GM12878 (cell line): ENCODE data around the gene DNAJB14.

Source experiments
- CHD4 ChIP-seq: fragments of 200-600 bp; sonication (generic); IDR thresholded peaks from 2 replicates; pipeline ENCODE4 v1.6.1; 2016; ENCODE audit warnings: mild to moderate bottlenecking
- CTCF ChIP-seq, 3 experiments: IDR thresholded peaks in 2 of 3; conservative IDR thresholded peaks in 1 of 3; 2 replicates each; pipeline ENCODE4 v1.5.1; 2011; ENCODE audit warnings: low read depth in 3 of 3, low read length in 3 of 3, mild to moderate bottlenecking in 3 of 3, control low read depth in 2 of 3, moderate library complexity in 2 of 3, inconsistent platforms in 1 of 3, mixed read lengths in 1 of 3; ENCODE audit not compliant: control insufficient read depth in 2 of 3, insufficient read depth in 1 of 3; ENCODE audit errors: extremely low read depth in 1 of 3
- EZH2 ChIP-seq: IDR thresholded peaks from 2 replicates; pipeline ENCODE4 v1.6.1; 2012; ENCODE audit warnings: low read depth, mild to moderate bottlenecking, control low read depth, inconsistent platforms, low read length, borderline replicate concordance; ENCODE audit not compliant: control insufficient read depth
- IKZF1 ChIP-seq: fragments of 450-650 bp; conservative IDR thresholded peaks from 2 replicates; pipeline ENCODE4 v1.6.1; 2017; ENCODE audit warnings: antibody characterized with exemption, mild to moderate bottlenecking
- POLR2A ChIP-seq: IDR thresholded peaks from 2 replicates; pipeline ENCODE4 v1.6.1; 2011; ENCODE audit warnings: low read depth, mild to moderate bottlenecking, low read length
- POLR2AphosphoS5 ChIP-seq: IDR thresholded peaks from 2 replicates; pipeline ENCODE4 v1.6.1; 2011; ENCODE audit warnings: mild to moderate bottlenecking, low read length, inconsistent platforms
- TARDBP ChIP-seq: IDR thresholded peaks from 2 replicates; pipeline ENCODE4 v1.6.1; 2016; ENCODE audit warnings: borderline replicate concordance
- TCF3 ChIP-seq: IDR thresholded peaks from 2 replicates; pipeline ENCODE4 v1.6.1; 2012; ENCODE audit warnings: low read depth, mild to moderate bottlenecking, low read length, borderline replicate concordance; ENCODE audit not compliant: insufficient read depth
- USF2 ChIP-seq: IDR thresholded peaks from 2 replicates; pipeline ENCODE4 v1.6.1; 2011; ENCODE audit warnings: low read depth, low read length, improper control_type of control experiment, borderline replicate concordance
- YY1 ChIP-seq: IDR thresholded peaks from 2 replicates; pipeline ENCODE4 v1.6.1; 2011; ENCODE audit warnings: low read depth, mild to moderate bottlenecking, low read length
- TF ChIP-seq, protein P1 (sequence below): fragments of 450-650 bp; IDR thresholded peaks from 2 replicates; pipeline ENCODE4 v1.6.1; 2017; ENCODE audit warnings: mild to moderate bottlenecking, moderate library complexity
- TF ChIP-seq, protein P2 (sequence below): IDR thresholded peaks from 2 replicates; pipeline ENCODE4 v1.6.1; 2012; ENCODE audit warnings: low read depth, low read length, improper control_type of control experiment

GRCh38 chr4:99856166-99856565 lies 90.3 kb downstream of the DNAJB14 start:
- TF ChIP-seq POLR2A (no peak), CTCF (IDR thresholded peaks at IDR 0.05 in 2 of 3, conservative IDR thresholded peaks at IDR 0.05 in 1 of 3; ENCODE audit: control insufficient read depth in 2 of 3, extremely low read depth in 1 of 3, insufficient read depth in 1 of 3, low read depth in 3 of 3, low read length in 3 of 3) (no peak), YY1 (no peak), IKZF1 (no peak), TARDBP (no peak), POLR2AphosphoS5 (no peak), CHD4 (no peak), USF2 (no peak), TCF3 (no peak), EZH2 (no peak)
- TF ChIP-seq, protein P1, sequence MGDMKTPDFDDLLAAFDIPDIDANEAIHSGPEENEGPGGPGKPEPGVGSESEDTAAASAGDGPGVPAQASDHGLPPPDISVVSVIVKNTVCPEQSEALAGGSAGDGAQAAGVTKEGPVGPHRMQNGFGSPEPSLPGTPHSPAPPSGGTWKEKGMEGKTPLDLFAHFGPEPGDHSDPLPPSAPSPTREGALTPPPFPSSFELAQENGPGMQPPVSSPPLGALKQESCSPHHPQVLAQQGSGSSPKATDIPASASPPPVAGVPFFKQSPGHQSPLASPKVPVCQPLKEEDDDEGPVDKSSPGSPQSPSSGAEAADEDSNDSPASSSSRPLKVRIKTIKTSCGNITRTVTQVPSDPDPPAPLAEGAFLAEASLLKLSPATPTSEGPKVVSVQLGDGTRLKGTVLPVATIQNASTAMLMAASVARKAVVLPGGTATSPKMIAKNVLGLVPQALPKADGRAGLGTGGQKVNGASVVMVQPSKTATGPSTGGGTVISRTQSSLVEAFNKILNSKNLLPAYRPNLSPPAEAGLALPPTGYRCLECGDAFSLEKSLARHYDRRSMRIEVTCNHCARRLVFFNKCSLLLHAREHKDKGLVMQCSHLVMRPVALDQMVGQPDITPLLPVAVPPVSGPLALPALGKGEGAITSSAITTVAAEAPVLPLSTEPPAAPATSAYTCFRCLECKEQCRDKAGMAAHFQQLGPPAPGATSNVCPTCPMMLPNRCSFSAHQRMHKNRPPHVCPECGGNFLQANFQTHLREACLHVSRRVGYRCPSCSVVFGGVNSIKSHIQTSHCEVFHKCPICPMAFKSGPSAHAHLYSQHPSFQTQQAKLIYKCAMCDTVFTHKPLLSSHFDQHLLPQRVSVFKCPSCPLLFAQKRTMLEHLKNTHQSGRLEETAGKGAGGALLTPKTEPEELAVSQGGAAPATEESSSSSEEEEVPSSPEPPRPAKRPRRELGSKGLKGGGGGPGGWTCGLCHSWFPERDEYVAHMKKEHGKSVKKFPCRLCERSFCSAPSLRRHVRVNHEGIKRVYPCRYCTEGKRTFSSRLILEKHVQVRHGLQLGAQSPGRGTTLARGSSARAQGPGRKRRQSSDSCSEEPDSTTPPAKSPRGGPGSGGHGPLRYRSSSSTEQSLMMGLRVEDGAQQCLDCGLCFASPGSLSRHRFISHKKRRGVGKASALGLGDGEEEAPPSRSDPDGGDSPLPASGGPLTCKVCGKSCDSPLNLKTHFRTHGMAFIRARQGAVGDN, result no peak
- TF ChIP-seq, protein P2, sequence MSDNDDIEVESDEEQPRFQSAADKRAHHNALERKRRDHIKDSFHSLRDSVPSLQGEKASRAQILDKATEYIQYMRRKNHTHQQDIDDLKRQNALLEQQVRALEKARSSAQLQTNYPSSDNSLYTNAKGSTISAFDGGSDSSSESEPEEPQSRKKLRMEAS, result no peak
